ENCODE results near the gene ZNF787.

DNA sequence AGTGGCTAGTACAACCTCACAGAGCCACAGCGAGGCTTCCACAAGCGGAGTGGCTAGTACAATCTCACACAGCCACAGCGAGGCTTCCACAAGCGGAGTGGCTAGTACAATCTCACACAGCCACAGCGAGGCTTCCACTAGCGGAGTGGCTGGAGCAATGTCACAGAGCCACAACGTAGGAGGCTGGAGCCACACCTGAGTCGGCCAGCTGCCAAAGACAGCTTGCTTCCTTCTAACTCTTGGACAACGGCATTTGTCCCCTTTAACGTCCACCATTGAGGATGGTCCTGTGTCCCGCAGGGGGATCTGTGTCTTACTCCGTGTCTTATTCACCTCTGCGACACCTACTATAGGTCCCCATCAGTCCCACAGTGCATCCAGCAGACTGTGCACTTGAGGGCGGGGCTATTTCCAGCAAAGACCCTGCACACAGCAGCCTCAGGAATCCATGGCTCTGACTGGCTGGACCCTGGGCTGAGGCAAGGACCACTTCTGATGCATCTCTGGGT is 3.7 kb downstream of the ZNF787 start:
- TF ChIP-seq, protein P1, sequence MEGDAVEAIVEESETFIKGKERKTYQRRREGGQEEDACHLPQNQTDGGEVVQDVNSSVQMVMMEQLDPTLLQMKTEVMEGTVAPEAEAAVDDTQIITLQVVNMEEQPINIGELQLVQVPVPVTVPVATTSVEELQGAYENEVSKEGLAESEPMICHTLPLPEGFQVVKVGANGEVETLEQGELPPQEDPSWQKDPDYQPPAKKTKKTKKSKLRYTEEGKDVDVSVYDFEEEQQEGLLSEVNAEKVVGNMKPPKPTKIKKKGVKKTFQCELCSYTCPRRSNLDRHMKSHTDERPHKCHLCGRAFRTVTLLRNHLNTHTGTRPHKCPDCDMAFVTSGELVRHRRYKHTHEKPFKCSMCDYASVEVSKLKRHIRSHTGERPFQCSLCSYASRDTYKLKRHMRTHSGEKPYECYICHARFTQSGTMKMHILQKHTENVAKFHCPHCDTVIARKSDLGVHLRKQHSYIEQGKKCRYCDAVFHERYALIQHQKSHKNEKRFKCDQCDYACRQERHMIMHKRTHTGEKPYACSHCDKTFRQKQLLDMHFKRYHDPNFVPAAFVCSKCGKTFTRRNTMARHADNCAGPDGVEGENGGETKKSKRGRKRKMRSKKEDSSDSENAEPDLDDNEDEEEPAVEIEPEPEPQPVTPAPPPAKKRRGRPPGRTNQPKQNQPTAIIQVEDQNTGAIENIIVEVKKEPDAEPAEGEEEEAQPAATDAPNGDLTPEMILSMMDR (IDR thresholded peaks at IDR 0.05; ENCODE audit: low read depth, low read length), result no peak
- TF ChIP-seq EZH2phosphoT487 (IDR thresholded peaks at IDR 0.05; ENCODE audit: low read depth), result no peak

Measured in OCI-LY3 (cell line).